ENCODE measurements around the gene INPP5D.

INPP5D gene

GRCh38 chr2:233119123-233119522 is 59.0 kb downstream of the INPP5D start:
- no peak for TF ChIP-seq EZH2 (IDR thresholded peaks at IDR 0.05; ENCODE audit: borderline replicate concordance, low read depth, low read length, severe bottlenecking)
- TF ChIP-seq, protein P1, sequence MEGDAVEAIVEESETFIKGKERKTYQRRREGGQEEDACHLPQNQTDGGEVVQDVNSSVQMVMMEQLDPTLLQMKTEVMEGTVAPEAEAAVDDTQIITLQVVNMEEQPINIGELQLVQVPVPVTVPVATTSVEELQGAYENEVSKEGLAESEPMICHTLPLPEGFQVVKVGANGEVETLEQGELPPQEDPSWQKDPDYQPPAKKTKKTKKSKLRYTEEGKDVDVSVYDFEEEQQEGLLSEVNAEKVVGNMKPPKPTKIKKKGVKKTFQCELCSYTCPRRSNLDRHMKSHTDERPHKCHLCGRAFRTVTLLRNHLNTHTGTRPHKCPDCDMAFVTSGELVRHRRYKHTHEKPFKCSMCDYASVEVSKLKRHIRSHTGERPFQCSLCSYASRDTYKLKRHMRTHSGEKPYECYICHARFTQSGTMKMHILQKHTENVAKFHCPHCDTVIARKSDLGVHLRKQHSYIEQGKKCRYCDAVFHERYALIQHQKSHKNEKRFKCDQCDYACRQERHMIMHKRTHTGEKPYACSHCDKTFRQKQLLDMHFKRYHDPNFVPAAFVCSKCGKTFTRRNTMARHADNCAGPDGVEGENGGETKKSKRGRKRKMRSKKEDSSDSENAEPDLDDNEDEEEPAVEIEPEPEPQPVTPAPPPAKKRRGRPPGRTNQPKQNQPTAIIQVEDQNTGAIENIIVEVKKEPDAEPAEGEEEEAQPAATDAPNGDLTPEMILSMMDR (IDR thresholded peaks at IDR 0.05; ENCODE audit: borderline replicate concordance, extremely low read depth, low read length, poor library complexity, severe bottlenecking): no peak

DNA sequence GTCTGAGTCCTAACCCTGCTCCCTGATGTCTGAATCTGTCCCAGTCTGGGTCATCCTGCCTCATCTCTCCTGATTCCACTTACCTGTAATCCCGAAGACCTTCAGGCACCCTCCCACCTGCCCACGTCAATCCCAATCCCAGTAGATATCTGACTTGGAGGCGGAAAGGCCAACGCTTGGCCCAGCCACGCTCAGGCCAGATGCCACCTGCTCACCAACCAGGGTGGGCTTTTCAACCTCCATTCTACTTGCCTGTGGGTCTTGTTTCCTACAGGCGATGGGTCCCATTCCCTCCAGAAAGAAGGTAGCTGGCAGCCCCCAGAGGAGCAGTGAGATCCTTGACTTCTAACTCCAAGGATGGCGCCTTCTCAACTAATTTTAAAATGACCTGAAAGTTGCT is 59.7 kb downstream of the INPP5D start:
- DNase-seq: no peak
- Histone ChIP-seq H3K27me3 (ENCODE audit: insufficient read depth, low read length, poor library complexity) (no peaks in the 10 kb centered on the region), H3K36me3 (ENCODE audit: insufficient read depth, low read length) (peaks cover 21% of the 10 kb centered on the region), H2AFZ (ENCODE audit: low read depth, low read length) (no peak overlapping the region), H3K79me2 (ENCODE audit: insufficient read depth, low read length) (peaks cover 15% of the 10 kb centered on the region), H3K9ac (ENCODE audit: low read depth, low read length) (no peak overlapping the region), H3K27ac (ENCODE audit: low read length) (no peak overlapping the region), H3K9me3 (ENCODE audit: insufficient read depth, low read length, severe bottlenecking) (no peaks in the 10 kb centered on the region), H3K4me3 (ENCODE audit: low read depth in 1 of 2, low read length in 2 of 2) (no peak overlapping the region), H4K20me1 (ENCODE audit: insufficient read depth, low read length) (peaks cover 27% of the 10 kb centered on the region; the same call in 1 of the 2 replicates), H3K4me2 (ENCODE audit: insufficient read depth, low read length) (no peak overlapping the region), H3K4me1 (ENCODE audit: insufficient read depth, low read length) (peaks cover 11% of the 10 kb centered on the region)
- ATAC-seq (ENCODE audit: insufficient read depth, low read depth): no peak
- no peak for TF ChIP-seq EZH2 (IDR thresholded peaks at IDR 0.05; ENCODE audit: borderline replicate concordance, low read depth, low read length, severe bottlenecking)
- TF ChIP-seq, protein P1 (IDR thresholded peaks at IDR 0.05; ENCODE audit: borderline replicate concordance, extremely low read depth, low read length, poor library complexity, severe bottlenecking): no peak

More at GRCh38 chr2:233119123-233119522, 59.0 kb downstream of the INPP5D start:
- no peak for ATAC-seq (ENCODE audit: insufficient read depth, low read depth)
- Histone ChIP-seq H3K27ac (ENCODE audit: low read length) (no peak overlapping the region), H4K20me1 (ENCODE audit: insufficient read depth, low read length) (peaks cover 30% of the 10 kb centered on the region; the same call in 1 of the 2 replicates), H3K9ac (ENCODE audit: low read depth, low read length) (no peak overlapping the region), H3K36me3 (ENCODE audit: insufficient read depth, low read length) (peaks cover 21% of the 10 kb centered on the region), H3K79me2 (ENCODE audit: insufficient read depth, low read length) (peaks cover 15% of the 10 kb centered on the region), H3K4me1 (ENCODE audit: insufficient read depth, low read length) (peaks cover 11% of the 10 kb centered on the region), H2AFZ (ENCODE audit: low read depth, low read length) (no peak overlapping the region), H3K27me3 (ENCODE audit: insufficient read depth, low read length, poor library complexity) (no peaks in the 10 kb centered on the region), H3K9me3 (ENCODE audit: insufficient read depth, low read length, severe bottlenecking) (no peaks in the 10 kb centered on the region), H3K4me3 (ENCODE audit: low read depth in 1 of 2, low read length in 2 of 2) (no peak overlapping the region), H3K4me2 (ENCODE audit: insufficient read depth, low read length) (no peak overlapping the region)
- DNase-seq: no peak

- H2AFZ ChIP-seq (ENCODE audit: low read depth, low read length): no peak overlapping the region
- no peak for ATAC-seq (ENCODE audit: insufficient read depth, low read depth)
- H3K9me3 ChIP-seq (ENCODE audit: insufficient read depth, low read length, severe bottlenecking): no peaks in the 10 kb centered on the region
- H3K79me2 ChIP-seq (ENCODE audit: insufficient read depth, low read length): peaks cover 11% of the 10 kb centered on the region
- peaks cover 11% of the 10 kb centered on the region for H3K4me1 ChIP-seq (ENCODE audit: insufficient read depth, low read length)
- H3K27me3 ChIP-seq (ENCODE audit: insufficient read depth, low read length, poor library complexity): no peaks in the 10 kb centered on the region
- H3K4me2 ChIP-seq (ENCODE audit: insufficient read depth, low read length): no peak overlapping the region
- H4K20me1 ChIP-seq (ENCODE audit: insufficient read depth, low read length): peaks cover 25% of the 10 kb centered on the region; the same call in 1 of the 2 replicates
- H3K36me3 ChIP-seq (ENCODE audit: insufficient read depth, low read length): peaks cover 26% of the 10 kb centered on the region
- no peak overlapping the region for H3K9ac ChIP-seq (ENCODE audit: low read depth, low read length)
- DNase-seq: no peak
- H3K4me3 ChIP-seq (ENCODE audit: low read depth in 1 of 2, low read length in 2 of 2): no peak overlapping the region
- TF ChIP-seq, protein P1 (IDR thresholded peaks at IDR 0.05; ENCODE audit: borderline replicate concordance, extremely low read depth, low read length, poor library complexity, severe bottlenecking): no peak
- TF ChIP-seq EZH2 (IDR thresholded peaks at IDR 0.05; ENCODE audit: borderline replicate concordance, low read depth, low read length, severe bottlenecking): no peak
- H3K27ac ChIP-seq (ENCODE audit: low read length): no peak overlapping the region
These were observed 60.3 kb downstream of the INPP5D start for GRCh38 chr2:233120459-233120858.
